Kidney (tissue), 14 donors: ENCODE measurements around the gene STKLD1. TPM values are rescaled to one million over a fixed set of nuclear protein-coding genes. Genes with fewer than 3 reads are reported as not detected.

ENCODE experiments used
- DNase-seq, 5 donors: peaks; one replicate each; pipeline ENCODE4 v3.0.0-alpha.2; 2013 to 2020
- FAIRE-seq: peaks from 2 replicates; lab custom pipeline; 2012; peaks lifted over from hg19 to GRCh38; lab: Jason Lieb, UNC
- H3K27ac ChIP-seq, 2 donors: one replicate each; pipeline ENCODE4 v1.7.0; 2013; ENCODE audit warnings: low read depth in 2 of 2, low read length in 2 of 2, inconsistent platforms in 1 of 2
- H3K27me3 ChIP-seq: one replicate; pipeline ENCODE4 v1.7.1; 2013; ENCODE audit warnings: low read length, inconsistent platforms; ENCODE audit not compliant: control insufficient read depth, insufficient read depth
- H3K36me3 ChIP-seq, 3 donors: one replicate each; pipeline versions ENCODE4 v1.7.0 to v1.7.1; 2013; ENCODE audit warnings: low read length in 3 of 3, control low read depth in 1 of 3, inconsistent platforms in 1 of 3; ENCODE audit not compliant: insufficient read depth in 3 of 3, control insufficient read depth in 2 of 3
- H3K4me1 ChIP-seq, 3 donors: one replicate each; pipeline versions ENCODE4 v1.7.0 to v1.7.1; 2013; ENCODE audit warnings: low read length in 3 of 3, inconsistent platforms in 1 of 3, low read depth in 1 of 3; ENCODE audit not compliant: control insufficient read depth in 2 of 3, insufficient read depth in 2 of 3
- H3K4me3 ChIP-seq, 3 donors: one replicate each; pipeline versions ENCODE4 v1.7.0 to v1.8.1; 2013; ENCODE audit warnings: low read length in 3 of 3, control low read depth in 1 of 3, inconsistent platforms in 1 of 3
- H3K9ac ChIP-seq, 3 donors: one replicate each; pipeline versions ENCODE4 v1.7.0 to v1.7.1; 2013; ENCODE audit warnings: low read length in 3 of 3, control low read depth in 1 of 3, inconsistent platforms in 1 of 3
- H3K9me3 ChIP-seq, 3 donors: one replicate each; pipeline versions ENCODE4 v1.7.0 to v1.7.1; 2013; ENCODE audit warnings: low read length in 3 of 3, control low read depth in 1 of 3, inconsistent platforms in 1 of 3; ENCODE audit not compliant: control insufficient read depth in 2 of 3, insufficient read depth in 1 of 3
- intact Hi-C: fragments of 100-400 bp; cut with DNase I; formaldehyde crosslinking; loops from one replicate; pipeline ENCODE4 v1.11.1; 2022
- polyA plus RNA-seq: library from polyadenylated mRNA; stranded (reverse); fragments of 350-450 nt; fragmentation: Illumina TruSeq; extraction: RNeasy Lipid Tissue Mini Kit (QIAGEN cat#74804); gene quantifications from one replicate; pipeline ENCODE4 v1.2.3, GENCODE V29; 2014; ENCODE audit warnings: low read depth, low replicate concordance; ENCODE audit not compliant: insufficient read depth
- total RNA-seq: library from RNA; stranded (reverse); fragmentation: NEBNext Ultra II Directional; extraction: Animal tissue kit (Norgen Biotek cat#: 25700); gene quantifications from one replicate; pipeline ENCODE4 v1.2.1, GENCODE V29; 2021
- TF ChIP-seq, protein P1 (sequence below): IDR thresholded peaks from 3 replicates; pipeline ENCODE4 v1.5.1; 2012; ENCODE audit warnings: mild to moderate bottlenecking, moderate library complexity, borderline replicate concordance; ENCODE audit not compliant: insufficient read depth; ENCODE audit errors: extremely low read depth
- donor health status: control.
- donor health status: control.
- donor health status: control.
- donor health status: control.
- donor health status: control.
- donor health status: DM: yes; HTN: yes; CAD: no.
- donor health status: Normal renal cell carcinoma (clear cell type).

Gene STKLD1
- total and polyA plus RNA-seq, 2 donors from 2014 or later, result 1.9 to 4.0 TPM

DNA sequence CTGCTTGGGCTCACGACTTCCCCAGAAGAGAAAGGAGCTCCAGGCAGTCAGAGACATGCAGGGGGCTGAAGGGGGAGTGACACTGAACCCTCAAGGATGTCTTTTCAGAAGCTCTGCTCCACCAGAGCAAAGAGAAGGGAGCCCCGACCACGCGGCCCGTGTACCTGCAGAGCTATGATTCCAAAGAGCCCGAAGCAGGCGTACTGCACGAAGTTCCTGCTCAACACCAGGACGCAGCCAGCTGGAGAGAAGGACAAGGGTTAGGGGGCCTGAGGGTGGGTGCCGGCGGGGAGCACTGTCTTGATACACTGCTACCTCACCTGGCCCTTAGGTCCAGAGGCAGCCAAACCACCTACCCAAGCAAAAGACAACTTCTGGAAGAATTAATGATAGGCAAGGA lies 9.7 kb upstream of the STKLD1 start:
- Histone ChIP-seq H3K36me3 (peaks cover 4 to 50% (median 34%) of the 10 kb centered on the region in 3 donors), H3K9me3 (no peaks in the 10 kb centered on the region), H3K4me1 (peaks cover 3 to 61% (median 40%) of the 10 kb centered on the region in 3 donors), H3K9ac (no peak overlapping the region), H3K4me3 (no peak overlapping the region), H3K27me3 (no peaks in the 10 kb centered on the region), H3K27ac (no peak overlapping the region)
- intact Hi-C loops, result no loop called here
- FAIRE-seq (no peak), DNase-seq (no peak)
- TF ChIP-seq, protein P1, sequence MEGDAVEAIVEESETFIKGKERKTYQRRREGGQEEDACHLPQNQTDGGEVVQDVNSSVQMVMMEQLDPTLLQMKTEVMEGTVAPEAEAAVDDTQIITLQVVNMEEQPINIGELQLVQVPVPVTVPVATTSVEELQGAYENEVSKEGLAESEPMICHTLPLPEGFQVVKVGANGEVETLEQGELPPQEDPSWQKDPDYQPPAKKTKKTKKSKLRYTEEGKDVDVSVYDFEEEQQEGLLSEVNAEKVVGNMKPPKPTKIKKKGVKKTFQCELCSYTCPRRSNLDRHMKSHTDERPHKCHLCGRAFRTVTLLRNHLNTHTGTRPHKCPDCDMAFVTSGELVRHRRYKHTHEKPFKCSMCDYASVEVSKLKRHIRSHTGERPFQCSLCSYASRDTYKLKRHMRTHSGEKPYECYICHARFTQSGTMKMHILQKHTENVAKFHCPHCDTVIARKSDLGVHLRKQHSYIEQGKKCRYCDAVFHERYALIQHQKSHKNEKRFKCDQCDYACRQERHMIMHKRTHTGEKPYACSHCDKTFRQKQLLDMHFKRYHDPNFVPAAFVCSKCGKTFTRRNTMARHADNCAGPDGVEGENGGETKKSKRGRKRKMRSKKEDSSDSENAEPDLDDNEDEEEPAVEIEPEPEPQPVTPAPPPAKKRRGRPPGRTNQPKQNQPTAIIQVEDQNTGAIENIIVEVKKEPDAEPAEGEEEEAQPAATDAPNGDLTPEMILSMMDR, result no peak

DNA sequence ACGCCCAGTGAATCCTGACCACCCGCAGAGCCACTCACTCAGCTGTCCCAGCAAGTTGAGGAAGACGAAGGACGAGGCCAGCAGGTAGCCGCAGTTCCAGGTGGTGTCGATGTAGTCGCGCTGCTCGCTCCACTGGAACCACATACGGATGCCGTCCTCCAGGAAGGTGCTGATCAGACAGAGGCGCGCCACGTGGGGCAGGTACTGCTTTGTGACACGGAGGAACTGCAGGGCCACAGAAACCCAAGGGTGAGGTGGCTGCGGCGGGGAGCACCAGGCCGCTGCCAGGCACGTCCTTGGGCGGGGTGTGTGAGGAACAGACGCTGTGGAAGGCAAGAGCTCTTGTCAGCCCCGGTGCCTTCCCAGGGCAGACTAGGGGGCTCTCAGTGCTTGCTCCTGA lies 8.9 kb upstream of the STKLD1 start:
- no peak for FAIRE-seq
- Histone ChIP-seq H3K36me3 (peaks cover 4 to 43% (median 30%) of the 10 kb centered on the region in 3 donors), H3K27me3 (no peaks in the 10 kb centered on the region), H3K27ac (no peak overlapping the region), H3K9ac (no peak overlapping the region), H3K4me1 (peaks cover 3 to 68% (median 48%) of the 10 kb centered on the region in 3 donors), H3K9me3 (no peaks in the 10 kb centered on the region), H3K4me3 (no peak overlapping the region)
- DNase-seq, result no peak
- TF ChIP-seq, protein P1, result no peak
- intact Hi-C loops, result no loop called here

DNA sequence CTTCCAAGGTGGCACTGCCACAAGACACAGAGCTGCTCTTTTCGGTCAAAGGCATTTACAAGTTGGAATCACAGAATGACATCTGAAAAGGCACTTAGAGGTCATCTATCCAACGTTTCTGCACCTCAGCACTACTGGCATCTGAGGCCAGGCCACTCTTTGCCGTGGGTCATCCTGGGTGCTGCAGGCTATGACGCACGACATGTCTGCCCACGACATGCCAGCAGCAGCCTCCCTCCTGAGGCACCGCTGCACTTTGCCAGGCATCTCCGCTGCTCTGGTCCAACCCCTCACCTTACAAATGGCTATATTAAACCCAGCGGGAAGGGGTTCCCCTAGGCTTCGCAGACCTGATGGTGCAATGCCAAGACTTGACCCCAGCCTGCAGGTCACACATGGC lies 8.4 kb upstream of the STKLD1 start:
- peak overlapping the region; percentile 13 for H3K27ac ChIP-seq
- no peaks in the 10 kb centered on the region for H3K9me3 ChIP-seq
- H3K27me3 ChIP-seq, result no peaks in the 10 kb centered on the region
- TF ChIP-seq, protein P1, result no peak
- peaks cover 3 to 69% (median 53%) of the 10 kb centered on the region in 3 donors for H3K4me1 ChIP-seq
- H3K9ac ChIP-seq, result peak overlapping the region in 1 of 3 donors; percentile 10
- FAIRE-seq (no peak), DNase-seq (no peak)
- intact Hi-C loops, result no loop called here
- H3K36me3 ChIP-seq, result peaks cover 6 to 42% (median 30%) of the 10 kb centered on the region in 3 donors
- peak overlapping the region in 1 of 3 donors; percentile 1 for H3K4me3 ChIP-seq
